B cell (primary cell): ENCODE results near the gene LATS2. TPM values are rescaled to one million over a fixed set of nuclear protein-coding genes. Genes with fewer than 3 reads are reported as not detected.

Experiments used
- ATAC-seq: fragments of 200-7000 bp; cut with Tn5 transposase; one replicate; pipeline ENCODE4 v1.10.0; 2021; ENCODE audit warnings: low read depth, mild to moderate bottlenecking, moderate number of reproducible peaks, moderate library complexity
- CTCF ChIA-PET: fragments of 350-600 bp; sonication (Branson Sonifier 250); formaldehyde crosslinking; loops from one replicate; lab custom pipeline; 2021; ENCODE audit warnings: antibody characterized with exemption, inconsistent platforms; lab: Charles Lee
- POLR2A ChIA-PET: fragments of 350-600 bp; sonication (Branson Sonifier 250); formaldehyde crosslinking; loops from one replicate; lab custom pipeline; 2021; ENCODE audit warnings: antibody characterized with exemption; lab: Charles Lee
- DNase-seq: peaks from one replicate; pipeline ENCODE4 v3.0.0; 2013
- H2AFZ ChIP-seq: 2 replicates; pipeline ENCODE4 v1.6.1; 2012; ENCODE audit warnings: mild to moderate bottlenecking, low read depth, low read length; ENCODE audit not compliant: insufficient read depth, poor library complexity, severe bottlenecking
- H3K27ac ChIP-seq, 2 donors: 1 replicate in 1 of 2; 2 replicates in 1 of 2; pipeline ENCODE4 v1.5.1; 2012 to 2013; ENCODE audit warnings: low read length in 2 of 2, mild to moderate bottlenecking in 2 of 2, moderate library complexity in 1 of 2
- H3K27me3 ChIP-seq, 4 experiments: fragments of 200-600 bp in 1 of 4; sonication (generic) in 1 of 4; replicated peaks in 1 of 4; 1 replicate in 2 of 4; 2 replicates in 2 of 4; pipeline versions ENCODE4 v1.6.1 to v1.7.0; 2013 to 2016; ENCODE audit warnings: low read length in 3 of 4, mild to moderate bottlenecking in 2 of 4, mixed read lengths in 1 of 4, moderate library complexity in 1 of 4; ENCODE audit not compliant: insufficient read depth in 4 of 4, control insufficient read depth in 3 of 4; ENCODE audit errors: control extremely low read depth in 1 of 4
- H3K36me3 ChIP-seq, 2 experiments: replicated peaks in 1 of 2; 1 replicate in 1 of 2; 2 replicates in 1 of 2; pipeline versions ENCODE4 v1.6.1 to v1.7.1; 2013; ENCODE audit warnings: low read length in 1 of 2; ENCODE audit not compliant: insufficient read depth in 2 of 2, control insufficient read depth in 1 of 2; ENCODE audit errors: control extremely low read depth in 1 of 2, extremely low read depth in 1 of 2
- H3K4me1 ChIP-seq, 2 donors: fragments of 200-600 bp in 1 of 2; sonication (generic) in 1 of 2; 1 replicate in 1 of 2; 2 replicates in 1 of 2; pipeline versions ENCODE4 v1.5.1 to v1.6.1; 2013 to 2017; ENCODE audit warnings: low read length in 2 of 2; ENCODE audit not compliant: control insufficient read depth in 2 of 2, insufficient read depth in 2 of 2
- H3K4me2 ChIP-seq: replicated peaks from 2 replicates; pipeline ENCODE3; 2012; ENCODE audit warnings: mild to moderate bottlenecking, low read depth, low read length; ENCODE audit not compliant: poor library complexity, severe bottlenecking
- H3K4me3 ChIP-seq, 5 experiments: fragments of 200-600 bp in 1 of 5; sonication (generic) in 1 of 5; 1 replicate in 3 of 5; 2 replicates in 2 of 5; pipeline versions ENCODE4 v1.5.1 to v1.7.0; 2011 to 2016; ENCODE audit warnings: low read length in 4 of 5, mild to moderate bottlenecking in 4 of 5, low read depth in 2 of 5, control low read depth in 1 of 5, moderate library complexity in 1 of 5; ENCODE audit not compliant: insufficient read depth in 1 of 5; ENCODE audit errors: control extremely low read depth in 1 of 5, extremely low read depth in 1 of 5
- H3K79me2 ChIP-seq: fragments of 200-600 bp; sonication (generic); one replicate; pipeline ENCODE4 v1.6.0; 2016; ENCODE audit warnings: low read length; ENCODE audit not compliant: control insufficient read depth, insufficient read depth
- H3K9ac ChIP-seq: fragments of 200-600 bp; sonication (generic); 2 replicates; pipeline ENCODE4 v1.6.1; 2017; ENCODE audit warnings: mild to moderate bottlenecking, low read length, moderate library complexity
- H3K9me3 ChIP-seq, 3 donors: one replicate each; pipeline versions ENCODE4 v1.6.1 to v1.7.1; 2013; ENCODE audit warnings: low read length in 2 of 3; ENCODE audit not compliant: control insufficient read depth in 2 of 3, insufficient read depth in 1 of 3; ENCODE audit errors: control extremely low read depth in 1 of 3
- H4K20me1 ChIP-seq: 2 replicates; pipeline ENCODE4 v1.6.0; 2012; ENCODE audit warnings: mild to moderate bottlenecking, low read length; ENCODE audit not compliant: insufficient read depth, control insufficient read depth, poor library complexity, severe bottlenecking
- H3K27ac Mint-ChIP-seq: one replicate; pipeline ENCODE4 v1.8.0; 2021; ENCODE audit warnings: mixed read lengths
- H3K27me3 Mint-ChIP-seq: one replicate; pipeline ENCODE4 v1.8.0; 2021; ENCODE audit warnings: mixed read lengths
- H3K4me1 Mint-ChIP-seq: one replicate; pipeline ENCODE4 v1.8.0; 2021; ENCODE audit warnings: mixed read lengths
- H3K4me3 Mint-ChIP-seq: one replicate; pipeline ENCODE4 v1.8.0; 2021; ENCODE audit warnings: mixed read lengths
- H3K9me3 Mint-ChIP-seq: one replicate; pipeline ENCODE4 v1.8.0; 2022; ENCODE audit warnings: mixed read lengths; ENCODE audit not compliant: insufficient read depth
- CTCF ChIP-seq: fragments of 200-600 bp; IDR thresholded peaks from one replicate; pipeline ENCODE4 v1.8.0; 2022; ENCODE audit warnings: antibody characterized with exemption, mild to moderate bottlenecking
- EZH2 ChIP-seq: IDR thresholded peaks from 2 replicates; pipeline ENCODE4 v1.6.1; 2012; ENCODE audit warnings: borderline replicate concordance, low read depth, mild to moderate bottlenecking, moderate library complexity, low read length; ENCODE audit not compliant: insufficient read depth, poor library complexity, severe bottlenecking
- WGBS: methylation state at CpG from one replicate; pipeline ENCODE4 v1.1.5; 2013; ENCODE audit warnings: missing lambda C conversion rate; ENCODE audit not compliant: insufficient coverage; 5-methylcytosine and 5-hydroxymethylcytosine counted together
- intact Hi-C: fragments of 100-400 bp; cut with micrococcal nuclease; formaldehyde crosslinking; loops from one replicate; pipeline ENCODE4 v1.10.0; 2022
- polyA plus RNA-seq: library from polyadenylated mRNA; depleted of rRNA; stranded (reverse); fragments of >200 nt; gene quantifications from 2 replicates; pipeline ENCODE4 v1.2.3, GENCODE V29; 2012
- total RNA-seq, 2 donors: library from RNA; stranded (reverse); fragments of 120-200 nt in 1 of 2; gene quantifications; 1 replicate in 1 of 2; 2 replicates in 1 of 2; pipeline versions ENCODE4 v1.2.3 to v1.2.4, GENCODE V29; 2013 to 2022

The LATS2 gene
- total and polyA plus RNA-seq, 2 donors (not counting 1 experiment from before 2014, with no cell fraction given), result 1.9 to 2.7 TPM

- ATAC-seq (no peak), DNase-seq (no peak)
- Histone ChIP-seq H3K36me3 (no peaks in the 10 kb centered on the region), H3K9me3 (no peaks in the 10 kb centered on the region), H4K20me1 (no peaks in the 10 kb centered on the region), H3K4me1 (peaks cover 11 to 15% of the 10 kb centered on the region in 2 donors), H3K27ac (no peak overlapping the region), H3K4me3 (no peak overlapping the region), H3K4me2 (no peak overlapping the region), H3K27me3 (peaks cover 0 to 20% (median 6%) of the 10 kb centered on the region in 4 experiments), H2AFZ (no peak overlapping the region), H3K79me2 (no peaks in the 10 kb centered on the region), H3K9ac (no peak overlapping the region)
- Mint-ChIP-seq H3K4me3 (peak overlapping the region; percentile 57), H3K4me1 (peaks cover 15% of the 10 kb centered on the region), H3K27ac (no peak overlapping the region), H3K27me3 (peaks cover 27% of the 10 kb centered on the region), H3K9me3 (no peaks in the 10 kb centered on the region)
- whole genome bisulfite sequencing, result 98% methylated on average over 21 of the region's 24 CpGs
- POLR2A ChIA-PET, result no interaction called here
- TF ChIP-seq EZH2, result no peak
- no peak for TF ChIP-seq CTCF
- CTCF ChIA-PET, result no interaction called here
- intact Hi-C loops, result no loop called here
These were observed 16.5 kb upstream of the LATS2 start for GRCh38 chr13:21077788-21078353.

GRCh38 chr13:21077076-21077787, 15.8 kb upstream of the LATS2 start:
- Histone ChIP-seq H3K4me2 (no peak overlapping the region), H3K27me3 (peaks cover 0 to 20% (median 6%) of the 10 kb centered on the region in 4 experiments), H2AFZ (no peak overlapping the region), H3K4me3 (no peak overlapping the region), H4K20me1 (no peaks in the 10 kb centered on the region), H3K4me1 (peaks cover 11 to 15% of the 10 kb centered on the region in 2 donors), H3K9ac (no peak overlapping the region), H3K79me2 (no peaks in the 10 kb centered on the region), H3K36me3 (no peaks in the 10 kb centered on the region), H3K27ac (no peak overlapping the region), H3K9me3 (no peaks in the 10 kb centered on the region)
- ATAC-seq (no peak), DNase-seq (no peak)
- ChIA-PET CTCF (no interaction called here), POLR2A (no interaction called here)
- Mint-ChIP-seq H3K4me1 (peaks cover 15% of the 10 kb centered on the region), H3K9me3 (no peaks in the 10 kb centered on the region), H3K27me3 (peaks cover 27% of the 10 kb centered on the region), H3K4me3 (peak overlapping the region; percentile 57), H3K27ac (no peak overlapping the region)
- WGBS, result 88% methylated on average over 13 of the region's 20 CpGs
- intact Hi-C loops, result no loop called here
- no peak for TF ChIP-seq EZH2
- TF ChIP-seq CTCF, result no peak
